GM21717 (cell line): ENCODE measurements around the gene SLC47A2.
"Not testable (repeated sequence)": the region's sequence is repeated elsewhere in the genome, so short reads cannot be mapped to it uniquely, and the experiment has no call there.

Experiments
- ATAC-seq: cut with Tn5 transposase; IDR thresholded peaks from one replicate; pipeline ENCODE4 v1.9.1; 2021; ENCODE audit warnings: mild to moderate bottlenecking, moderate library complexity; ENCODE audit not compliant: unreplicated experiment

SLC47A2 gene, protein sequence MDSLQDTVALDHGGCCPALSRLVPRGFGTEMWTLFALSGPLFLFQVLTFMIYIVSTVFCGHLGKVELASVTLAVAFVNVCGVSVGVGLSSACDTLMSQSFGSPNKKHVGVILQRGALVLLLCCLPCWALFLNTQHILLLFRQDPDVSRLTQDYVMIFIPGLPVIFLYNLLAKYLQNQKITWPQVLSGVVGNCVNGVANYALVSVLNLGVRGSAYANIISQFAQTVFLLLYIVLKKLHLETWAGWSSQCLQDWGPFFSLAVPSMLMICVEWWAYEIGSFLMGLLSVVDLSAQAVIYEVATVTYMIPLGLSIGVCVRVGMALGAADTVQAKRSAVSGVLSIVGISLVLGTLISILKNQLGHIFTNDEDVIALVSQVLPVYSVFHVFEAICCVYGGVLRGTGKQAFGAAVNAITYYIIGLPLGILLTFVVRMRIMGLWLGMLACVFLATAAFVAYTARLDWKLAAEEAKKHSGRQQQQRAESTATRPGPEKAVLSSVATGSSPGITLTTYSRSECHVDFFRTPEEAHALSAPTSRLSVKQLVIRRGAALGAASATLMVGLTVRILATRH

DNA sequence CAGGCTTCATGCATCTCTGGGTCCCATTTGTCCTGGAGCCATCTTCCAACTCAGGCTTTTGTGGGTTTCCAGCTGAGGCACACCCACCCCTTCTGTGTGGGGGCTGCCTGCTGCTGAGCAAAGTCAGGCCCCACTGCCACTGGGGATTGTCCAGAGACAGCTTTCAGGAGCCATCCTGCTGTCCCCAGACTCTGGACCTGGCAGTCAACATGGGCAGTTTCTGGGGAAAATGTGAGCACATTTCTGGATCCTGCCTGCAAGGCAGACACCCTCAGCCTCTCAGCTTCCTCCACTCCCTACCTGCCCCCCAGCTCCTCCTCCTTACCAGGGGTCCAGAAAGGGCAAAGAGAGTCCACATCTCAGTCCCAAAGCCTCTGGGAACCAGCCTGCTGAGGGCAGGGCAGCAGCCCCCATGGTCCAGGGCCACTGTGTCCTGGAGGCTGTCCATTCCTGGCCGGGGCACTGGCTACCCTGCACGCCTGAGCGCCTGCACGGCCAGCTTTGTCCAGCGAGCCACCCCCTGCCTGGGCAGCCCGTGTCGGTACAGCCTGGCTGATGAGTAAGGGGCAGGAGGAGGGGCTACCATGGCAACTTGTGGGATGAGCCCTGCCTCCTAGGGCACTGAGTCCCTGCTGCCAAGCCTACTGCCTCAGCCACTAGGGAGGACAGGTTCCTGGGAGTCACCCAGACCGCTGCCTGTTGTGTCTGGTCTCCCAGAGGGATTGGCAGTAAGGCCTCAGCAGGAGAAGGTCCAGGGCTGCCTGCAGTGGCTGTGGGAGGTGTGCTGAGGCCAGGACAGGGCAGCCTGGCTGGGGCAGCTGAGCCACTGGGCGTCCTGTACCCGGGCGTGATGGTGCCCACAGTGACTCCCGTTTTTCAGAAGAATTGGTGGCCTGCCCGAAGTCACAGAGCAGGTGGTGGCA, at the start of gene SLC47A2:
Gene SLC47A2, minus strand, starts transcription at position 477 of the 923 bp plus-strand sequence. Its CDS starts 29 bp downstream, at position 448.
- ATAC-seq: no peak

DNA sequence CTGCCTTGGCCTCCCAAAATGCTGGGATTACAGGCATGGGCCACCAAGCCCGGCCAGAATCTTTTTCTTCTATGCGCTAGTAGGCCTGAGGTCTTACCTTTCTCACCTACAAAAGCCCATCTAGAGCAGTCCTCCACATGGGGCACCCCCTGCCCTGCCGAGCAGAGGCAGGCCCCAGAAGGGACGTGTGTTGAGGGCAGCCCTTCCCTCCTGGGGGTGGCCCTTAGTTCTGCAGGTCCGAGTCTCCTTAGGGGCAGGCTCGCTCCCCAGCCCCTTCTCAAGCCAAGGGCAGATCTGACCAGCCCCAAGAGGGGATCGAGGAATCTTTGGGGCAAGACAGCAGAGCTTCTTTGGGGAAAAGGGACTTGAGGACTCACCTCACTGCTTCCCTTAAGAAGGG, 49.6 kb upstream of the SLC47A2 start:
- ATAC-seq: no peak

DNA sequence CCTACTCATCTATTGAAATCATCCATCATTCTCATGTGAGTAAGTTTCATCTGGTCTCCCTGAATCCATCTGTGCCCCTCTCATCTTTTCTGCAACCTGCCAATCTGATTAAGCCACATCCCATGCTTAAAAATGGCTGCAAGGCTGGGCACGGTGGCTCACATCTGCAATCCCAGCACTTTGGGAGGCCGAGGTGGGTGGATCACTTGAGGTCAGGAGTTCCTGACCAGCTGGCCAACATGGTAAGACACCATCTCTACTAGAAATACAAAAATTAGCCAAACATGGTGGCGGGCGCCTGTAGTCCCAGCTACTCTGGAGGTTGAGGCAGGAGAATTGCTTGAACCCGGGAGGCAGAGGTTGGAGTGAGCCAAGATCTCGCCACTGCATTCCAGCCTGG, 47.6 kb upstream of the SLC47A2 start:
- not testable (repeated sequence) for ATAC-seq

DNA sequence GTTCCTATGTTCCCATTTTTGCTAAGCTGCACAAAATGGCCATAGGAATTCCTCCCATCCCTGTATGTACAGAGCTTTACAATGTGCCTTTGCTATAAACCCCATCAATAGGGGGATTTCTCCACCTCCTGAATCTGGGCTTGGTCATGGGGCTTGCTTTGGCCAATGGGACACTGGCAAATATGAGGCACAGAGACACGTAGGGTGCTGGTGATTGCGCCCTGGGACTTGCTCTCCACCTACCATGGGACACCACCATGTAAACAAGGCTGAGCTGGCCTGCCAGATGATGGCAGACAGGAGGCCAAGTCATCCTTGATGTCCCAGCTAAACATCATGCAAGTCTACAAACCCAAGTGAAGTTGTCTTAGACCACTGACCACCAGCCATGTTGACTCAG, 47.0 kb upstream of the SLC47A2 start:
- no peak for ATAC-seq

DNA sequence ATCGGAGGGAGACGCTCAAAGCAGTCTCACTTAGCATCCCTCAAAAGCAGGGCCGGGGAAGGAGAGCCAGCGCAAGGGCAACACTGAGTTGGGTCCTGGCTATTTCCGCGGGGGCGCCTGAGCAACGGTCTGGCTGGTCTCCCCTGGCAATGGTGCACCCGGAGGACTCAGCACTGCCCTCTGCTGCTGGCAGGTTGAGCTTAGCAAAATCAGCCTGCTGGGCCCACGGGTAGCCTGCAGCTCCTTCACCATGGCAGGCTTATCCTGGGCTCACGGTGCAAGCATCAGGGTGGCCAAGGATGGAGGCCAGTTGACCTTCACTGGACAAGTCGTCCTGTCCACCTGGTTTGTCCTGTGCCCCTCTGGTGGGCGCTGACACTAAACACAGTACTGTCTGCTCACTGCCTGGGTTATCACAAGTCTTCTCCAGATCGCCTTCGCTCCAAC, 46.2 kb upstream of the SLC47A2 start:
- no peak for ATAC-seq

DNA sequence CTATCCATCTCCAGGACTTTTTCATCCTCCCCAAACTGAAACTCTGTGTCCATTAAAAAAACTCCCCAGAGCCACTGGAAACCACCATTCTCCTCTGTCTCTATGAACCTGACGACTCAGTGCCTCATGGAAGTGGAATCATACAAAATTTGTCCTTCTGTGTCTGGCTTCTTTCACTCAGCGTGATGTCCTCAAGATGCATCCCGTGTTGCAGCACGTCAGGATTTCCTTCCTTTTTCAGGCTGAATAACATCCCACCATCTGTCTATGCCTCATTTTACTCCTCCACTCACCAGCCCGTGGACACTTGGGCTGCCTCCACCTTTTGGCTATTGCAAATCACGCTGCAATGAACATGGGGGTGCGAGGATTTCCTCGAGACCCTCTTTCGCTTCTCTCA, 44.4 kb upstream of the SLC47A2 start:
- no peak for ATAC-seq

DNA sequence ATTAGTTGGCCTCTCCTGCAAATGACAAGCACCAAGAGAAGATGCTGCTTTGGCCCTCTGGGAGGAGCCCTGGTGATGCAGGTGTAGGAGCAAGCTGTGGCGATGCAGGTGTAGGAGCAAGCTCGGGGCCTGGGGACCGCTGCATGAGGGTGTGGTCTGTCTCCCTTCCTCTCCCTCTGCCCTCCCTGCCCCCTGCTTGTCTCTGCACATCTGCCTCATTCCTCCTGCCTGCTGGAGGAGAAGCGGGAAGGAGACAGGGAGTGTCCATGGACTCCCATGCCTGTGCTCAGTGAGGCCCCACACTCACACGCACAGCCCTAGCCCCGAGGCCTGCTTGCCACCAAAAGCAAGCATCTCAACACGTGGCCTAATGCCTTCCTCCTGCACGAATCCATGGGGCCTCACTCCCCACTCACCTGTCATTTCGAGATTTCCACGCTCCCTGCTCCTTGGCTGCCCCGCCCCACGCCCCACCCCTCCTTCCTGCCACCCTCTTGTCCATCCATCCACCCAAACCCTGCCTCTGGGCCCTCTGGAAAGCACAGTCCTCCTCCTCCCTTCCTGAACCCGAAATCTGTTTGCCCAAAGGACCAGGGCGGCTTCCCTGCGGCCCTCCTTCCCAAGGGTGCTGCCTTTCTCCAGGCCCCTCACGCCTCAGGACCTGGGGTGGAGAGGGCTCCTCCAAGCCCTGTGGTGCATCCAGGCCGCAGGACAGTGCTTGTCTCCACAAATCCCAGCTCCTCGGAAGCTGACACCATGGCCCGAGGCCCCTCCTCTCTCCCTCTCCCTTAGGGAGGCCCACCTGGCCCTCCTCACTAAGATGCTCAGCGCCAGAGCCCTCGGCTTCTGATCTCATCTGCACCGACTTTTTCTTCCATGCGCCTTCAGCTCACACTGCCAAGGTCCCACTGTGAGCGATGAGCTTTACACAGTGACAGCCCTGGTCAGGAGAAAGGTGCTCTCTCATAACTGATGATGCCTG, 43.5 kb upstream of the SLC47A2 start:
- no peak for ATAC-seq

DNA sequence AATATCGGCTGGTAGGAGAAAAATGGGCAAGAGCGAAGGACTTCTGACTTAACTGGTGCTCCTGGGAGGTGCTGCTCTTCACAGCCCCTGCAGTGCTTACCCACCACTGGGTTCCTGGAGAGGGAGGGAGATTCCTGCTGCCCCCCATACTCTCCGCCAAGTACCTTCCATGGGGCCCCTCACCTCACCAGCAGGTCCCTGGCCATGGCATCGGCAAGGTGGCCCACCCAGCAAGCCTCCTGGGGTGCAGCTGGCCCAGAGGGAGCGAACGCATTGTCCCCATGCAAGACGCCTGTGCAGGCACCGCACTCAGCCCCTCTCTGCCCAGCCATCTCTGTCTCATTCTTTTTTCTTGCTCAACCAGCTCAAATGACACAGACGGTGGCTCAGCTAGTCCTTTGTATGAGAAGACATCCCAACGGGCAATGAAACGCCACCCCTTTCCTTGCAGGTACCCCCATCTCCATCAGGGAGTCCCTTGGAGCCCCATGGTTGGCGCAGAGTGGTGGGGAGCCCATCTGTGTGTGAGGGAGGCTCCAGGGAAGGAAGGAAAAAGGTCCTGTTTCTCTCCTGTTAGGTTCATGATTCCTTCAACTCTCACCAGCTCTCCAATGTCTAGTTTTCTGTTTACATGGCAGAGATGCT, 41.3 kb upstream of the SLC47A2 start:
- no peak for ATAC-seq

DNA sequence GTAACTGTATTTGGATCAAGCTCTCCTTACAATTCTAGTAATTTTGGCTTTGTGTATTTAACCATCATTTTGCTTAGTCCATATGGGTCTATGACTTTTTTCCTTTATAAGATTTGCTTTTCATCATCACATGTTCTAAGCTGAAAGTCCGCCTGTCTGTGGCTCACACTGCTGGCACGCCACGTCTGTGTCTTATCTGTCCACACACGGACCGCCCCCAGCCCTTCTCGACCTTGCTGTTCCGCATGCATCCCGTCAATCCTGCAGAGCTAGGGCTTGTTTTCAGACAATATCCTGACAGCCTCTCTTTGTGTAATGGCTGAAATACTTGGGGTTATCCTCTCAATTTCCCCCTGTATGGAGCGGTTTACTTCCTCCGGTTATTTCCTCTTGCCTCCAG, 40.2 kb upstream of the SLC47A2 start:
- ATAC-seq: no peak

DNA sequence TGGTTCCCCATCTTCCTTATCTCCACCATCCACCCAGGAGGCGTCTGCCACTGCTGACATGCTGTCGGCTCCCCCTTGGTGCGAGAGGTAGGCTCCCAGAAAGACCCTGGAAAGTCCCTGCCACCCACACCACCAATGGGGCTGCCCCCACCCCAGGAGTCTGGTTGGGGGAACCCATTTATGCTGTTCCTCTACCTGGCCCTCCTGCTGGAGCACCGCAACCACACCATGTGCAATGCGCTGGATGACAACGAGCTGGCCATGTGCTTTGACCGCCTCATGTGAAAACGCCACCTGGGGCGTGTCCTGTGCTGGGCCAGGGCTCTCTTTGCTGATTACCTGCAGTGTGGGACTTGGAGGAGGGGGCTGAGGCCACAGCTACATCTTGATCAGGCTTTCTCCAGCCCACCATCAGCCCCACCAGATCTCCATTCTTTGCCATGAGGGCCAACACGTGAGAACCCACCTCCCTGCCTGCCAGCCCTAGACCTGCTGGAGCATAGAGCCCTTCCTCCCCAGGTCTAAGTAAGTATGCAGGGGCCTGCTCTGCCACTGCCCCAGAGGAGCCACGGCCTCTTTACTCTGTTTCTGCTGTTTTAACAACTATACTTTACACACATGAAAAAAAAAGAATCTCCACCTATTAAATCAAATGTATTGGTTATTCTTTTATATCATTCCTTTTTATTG, 39.6 kb upstream of the SLC47A2 start:
- ATAC-seq: no peak

DNA sequence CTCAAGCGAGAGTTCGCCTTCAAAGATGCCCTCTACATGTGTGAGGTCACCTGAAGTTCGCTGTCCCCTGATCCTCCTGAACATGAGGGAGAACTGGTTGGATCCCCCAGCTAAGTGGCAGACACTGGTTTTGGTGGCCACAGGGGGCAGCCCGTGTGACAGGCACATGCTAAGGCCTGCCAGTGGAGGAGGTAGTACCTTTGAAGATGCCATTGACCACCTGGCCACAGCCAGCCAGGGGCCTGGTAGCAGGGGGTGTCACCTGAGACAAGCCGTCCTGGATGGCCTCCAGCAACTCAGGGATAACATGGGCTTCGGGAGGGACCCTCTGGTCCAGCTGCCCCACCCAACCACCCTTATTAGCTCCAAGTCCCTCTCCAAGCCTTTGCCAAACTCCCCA, 39.0 kb upstream of the SLC47A2 start:
- no peak for ATAC-seq

DNA sequence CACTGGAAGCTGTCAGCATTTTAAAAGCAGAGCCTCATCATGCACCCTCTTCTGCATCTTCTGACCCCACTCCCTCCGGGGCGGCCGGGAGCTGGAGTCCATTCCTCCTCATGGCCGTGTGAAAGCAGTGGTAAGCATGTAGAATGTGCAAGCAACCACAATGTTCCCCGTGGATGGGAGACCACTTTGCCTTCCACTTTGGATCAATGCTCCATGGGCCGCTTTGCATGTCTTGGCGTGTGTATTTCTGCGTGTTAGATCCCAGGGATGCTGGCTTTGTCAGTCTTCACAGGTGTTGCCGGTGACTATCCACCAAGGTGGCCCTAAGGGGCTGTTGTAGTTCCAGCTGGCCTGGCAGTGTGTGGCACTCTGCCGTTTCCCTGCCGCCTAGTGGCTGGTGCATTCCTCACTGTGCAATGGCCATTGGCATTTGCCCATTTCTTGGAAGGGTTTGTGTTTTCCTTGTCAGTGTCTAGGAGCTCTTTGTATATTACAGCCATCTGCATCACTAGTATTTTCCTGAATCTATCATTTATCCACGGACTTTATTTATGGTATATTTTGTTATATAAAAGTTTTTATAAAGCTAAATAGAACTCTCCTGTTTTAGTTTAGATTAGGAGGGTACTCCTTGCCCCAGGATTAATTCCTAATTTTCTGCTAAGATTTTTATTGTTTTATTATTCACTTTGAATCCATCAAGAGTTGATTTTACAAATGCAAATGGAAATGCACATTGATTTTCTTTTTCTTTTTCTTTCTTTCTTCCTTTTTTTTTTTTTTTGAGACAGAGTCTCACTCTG, 37.5 kb upstream of the SLC47A2 start:
- ATAC-seq: no peak

DNA sequence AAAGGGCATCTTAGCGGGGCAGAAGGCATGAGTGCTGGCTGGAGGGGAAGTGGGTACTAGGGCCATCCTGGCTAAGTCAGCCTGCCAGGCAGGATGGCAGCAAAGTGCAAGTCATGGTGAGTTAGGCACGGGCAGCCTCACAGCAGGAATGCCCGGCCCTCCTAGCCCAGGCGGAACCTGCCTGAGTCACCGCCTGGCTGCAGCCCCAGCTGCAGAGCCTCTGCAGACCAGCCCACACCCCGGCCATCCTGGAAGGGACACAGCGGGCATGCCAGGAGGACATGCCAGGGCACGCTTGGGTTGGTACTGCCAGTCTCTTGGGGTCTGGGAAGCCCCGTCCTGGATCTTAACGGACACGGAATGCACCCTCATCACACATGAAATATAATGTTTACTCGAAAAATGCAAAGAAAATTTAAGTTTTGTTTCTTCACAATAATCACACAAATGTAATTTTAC, 36.7 kb upstream of the SLC47A2 start:
- ATAC-seq: no peak

DNA sequence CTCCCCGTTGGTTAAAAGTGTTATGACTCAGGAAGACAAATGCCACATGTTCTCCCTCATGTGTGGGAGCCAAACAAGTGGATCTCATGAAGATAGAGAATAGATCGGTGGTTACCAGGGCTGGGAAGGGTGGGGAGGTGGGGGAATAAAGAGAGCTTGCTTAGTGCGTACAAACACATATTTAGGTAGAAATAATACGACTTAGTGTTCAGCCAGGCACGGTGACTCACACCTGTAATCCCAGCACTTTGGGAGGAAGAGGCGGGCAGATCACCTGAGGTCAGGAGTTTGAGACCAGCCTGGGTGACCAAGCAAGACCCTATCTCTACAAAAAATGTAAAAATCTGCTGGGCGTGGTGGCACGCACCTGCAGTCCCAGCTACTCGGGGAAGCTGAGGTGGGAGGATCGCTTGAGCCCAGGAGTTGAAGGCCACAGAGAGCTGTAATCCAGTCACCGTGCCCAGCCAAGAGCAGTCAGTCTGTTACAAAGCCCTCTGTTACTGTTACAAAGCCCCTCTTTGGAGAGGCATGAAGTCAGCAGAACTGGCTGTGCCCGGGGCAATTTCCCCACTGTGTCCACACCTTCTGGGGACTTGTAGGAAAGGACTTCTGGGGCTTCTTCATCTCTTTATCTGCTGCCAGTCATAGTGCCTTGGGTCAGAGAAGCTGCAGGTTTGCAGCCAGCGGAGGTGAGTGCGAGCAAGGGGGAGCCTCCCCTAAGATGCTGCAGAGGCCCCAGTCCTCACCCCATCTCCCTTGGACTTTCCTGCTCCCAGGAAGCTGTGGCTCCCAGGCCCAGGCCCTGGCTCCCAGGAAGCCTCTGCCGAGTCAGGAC, 36.0 kb upstream of the SLC47A2 start:
- no peak for ATAC-seq

DNA sequence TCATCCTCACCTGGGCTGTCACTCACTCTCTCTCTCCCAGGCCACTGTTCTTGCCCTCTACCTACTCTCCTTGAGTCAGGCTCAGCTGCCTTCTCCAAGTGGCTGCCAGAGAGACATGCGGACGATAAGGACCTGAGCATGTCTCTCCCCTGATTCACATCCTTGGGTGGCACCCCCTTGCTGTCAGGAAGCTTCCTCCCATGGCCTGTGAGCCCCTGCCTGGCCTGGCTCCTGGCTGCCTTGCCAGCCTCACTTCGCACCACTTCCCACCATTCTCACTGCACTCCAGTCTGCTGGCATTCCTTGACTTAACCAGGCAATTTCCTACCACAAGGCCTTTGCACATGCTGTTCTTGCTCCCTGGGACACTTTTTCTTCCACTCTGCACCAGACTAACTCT, 34.5 kb upstream of the SLC47A2 start:
- ATAC-seq: no peak

DNA sequence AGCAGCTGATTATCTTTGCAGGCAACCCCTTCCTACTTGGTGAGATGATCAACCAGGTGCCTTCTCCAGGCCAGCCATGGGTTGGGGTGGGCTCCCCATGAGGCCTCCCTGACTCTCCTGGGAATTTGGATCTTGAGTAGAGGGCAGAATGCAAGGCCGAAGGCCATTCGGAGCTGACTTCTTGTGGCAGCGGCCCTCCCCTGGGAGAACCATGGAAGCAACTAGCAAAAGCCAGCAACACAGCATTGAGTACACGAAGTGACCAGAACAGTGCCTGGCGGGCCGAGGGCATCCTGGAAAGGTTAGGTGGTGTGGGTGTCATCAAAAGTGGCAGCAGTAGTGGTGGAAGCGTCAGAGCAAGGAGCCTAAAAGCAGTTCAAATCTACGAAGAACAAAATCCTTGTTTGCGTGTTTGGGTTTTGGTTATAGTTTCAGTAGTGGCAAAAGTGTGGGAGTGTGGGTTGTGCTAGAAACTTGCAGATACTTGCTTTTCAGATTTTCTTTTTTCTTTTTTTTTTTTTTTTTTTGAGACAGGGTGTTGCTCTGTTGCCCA, 33.7 kb upstream of the SLC47A2 start:
- no peak for ATAC-seq

DNA sequence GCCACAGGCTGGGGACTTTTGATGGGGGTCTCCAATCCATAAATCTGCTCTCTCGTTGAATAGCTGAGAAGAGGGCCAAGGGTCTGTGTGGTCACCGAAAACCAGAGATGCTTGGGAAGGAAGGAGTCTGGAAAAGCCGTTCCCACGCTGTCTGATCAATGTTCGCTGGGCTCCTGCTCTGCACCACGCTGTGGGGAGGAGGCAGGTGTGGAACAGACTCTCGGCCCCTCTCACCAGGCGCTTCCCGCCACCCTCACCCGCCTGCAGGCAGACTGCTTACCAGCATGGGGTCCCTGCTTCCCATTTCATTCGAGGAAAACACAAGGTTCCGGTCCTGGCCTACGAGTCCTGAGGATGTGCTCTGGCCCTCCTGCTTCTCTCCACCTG, 32.4 kb upstream of the SLC47A2 start:
- ATAC-seq: no peak
